Peyer's patch (tissue), 4 donors: ENCODE results near the gene SYS1.

Source experiments
- POLR2A ChIP-seq, 2 donors: fragments of 450-650 bp; IDR thresholded peaks; one replicate each; pipeline ENCODE4 v1.5.1; 2017; ENCODE audit warnings: antibody characterized with exemption in 2 of 2, mild to moderate bottlenecking in 2 of 2, moderate library complexity in 2 of 2
- TF ChIP-seq, protein P1 (sequence below), 6 experiments: fragments of 450-650 bp in 4 of 6; fragments of 200-600 bp in 2 of 6; sonication (generic) in 1 of 6; IDR thresholded peaks; one replicate each; pipeline ENCODE4 v1.5.1; 2017 to 2019; ENCODE audit warnings: antibody characterized with exemption in 6 of 6, mild to moderate bottlenecking in 3 of 6, moderate library complexity in 1 of 6

DNA sequence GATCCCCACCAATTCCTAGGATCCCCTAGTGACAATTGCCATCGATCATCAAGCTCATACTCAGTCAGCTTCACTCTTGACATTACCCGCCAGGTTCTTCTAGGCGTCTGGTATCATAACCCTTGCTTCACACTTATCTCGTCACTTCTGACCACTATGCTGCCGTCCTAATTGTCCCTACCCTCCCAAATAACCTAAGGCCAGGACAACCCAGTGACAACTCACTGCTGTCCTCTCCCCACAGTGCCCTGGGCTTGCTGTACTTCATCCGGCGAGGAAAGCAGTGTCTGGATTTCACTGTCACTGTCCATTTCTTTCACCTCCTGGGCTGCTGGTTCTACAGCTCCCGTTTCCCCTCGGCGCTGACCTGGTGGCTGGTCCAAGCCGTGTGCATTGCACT lies 3.7 kb downstream of the SYS1 start:
- no peak for TF ChIP-seq POLR2A (IDR thresholded peaks at IDR 0.05)
- TF ChIP-seq, protein P1, sequence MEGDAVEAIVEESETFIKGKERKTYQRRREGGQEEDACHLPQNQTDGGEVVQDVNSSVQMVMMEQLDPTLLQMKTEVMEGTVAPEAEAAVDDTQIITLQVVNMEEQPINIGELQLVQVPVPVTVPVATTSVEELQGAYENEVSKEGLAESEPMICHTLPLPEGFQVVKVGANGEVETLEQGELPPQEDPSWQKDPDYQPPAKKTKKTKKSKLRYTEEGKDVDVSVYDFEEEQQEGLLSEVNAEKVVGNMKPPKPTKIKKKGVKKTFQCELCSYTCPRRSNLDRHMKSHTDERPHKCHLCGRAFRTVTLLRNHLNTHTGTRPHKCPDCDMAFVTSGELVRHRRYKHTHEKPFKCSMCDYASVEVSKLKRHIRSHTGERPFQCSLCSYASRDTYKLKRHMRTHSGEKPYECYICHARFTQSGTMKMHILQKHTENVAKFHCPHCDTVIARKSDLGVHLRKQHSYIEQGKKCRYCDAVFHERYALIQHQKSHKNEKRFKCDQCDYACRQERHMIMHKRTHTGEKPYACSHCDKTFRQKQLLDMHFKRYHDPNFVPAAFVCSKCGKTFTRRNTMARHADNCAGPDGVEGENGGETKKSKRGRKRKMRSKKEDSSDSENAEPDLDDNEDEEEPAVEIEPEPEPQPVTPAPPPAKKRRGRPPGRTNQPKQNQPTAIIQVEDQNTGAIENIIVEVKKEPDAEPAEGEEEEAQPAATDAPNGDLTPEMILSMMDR (IDR thresholded peaks at IDR 0.05) = no peak
